Activated CD8-positive, alpha-beta memory T cell treated with anti-CD3 and anti-CD28 coated beads for 1 hour (primary cell): Measurements from ENCODE around the gene PTPRN2.
"Not testable (repeated sequence)": the region's sequence is repeated elsewhere in the genome, so short reads cannot be mapped to it uniquely, and the experiment has no call there.

ENCODE experiments used
- DNase-seq, 2 donors: peaks; one replicate each; pipeline ENCODE4 v3.0.0-alpha.2; 2020; ENCODE audit warnings: low read depth in 1 of 2; ENCODE audit errors: extremely low read depth in 1 of 2

Gene PTPRN2

DNA sequence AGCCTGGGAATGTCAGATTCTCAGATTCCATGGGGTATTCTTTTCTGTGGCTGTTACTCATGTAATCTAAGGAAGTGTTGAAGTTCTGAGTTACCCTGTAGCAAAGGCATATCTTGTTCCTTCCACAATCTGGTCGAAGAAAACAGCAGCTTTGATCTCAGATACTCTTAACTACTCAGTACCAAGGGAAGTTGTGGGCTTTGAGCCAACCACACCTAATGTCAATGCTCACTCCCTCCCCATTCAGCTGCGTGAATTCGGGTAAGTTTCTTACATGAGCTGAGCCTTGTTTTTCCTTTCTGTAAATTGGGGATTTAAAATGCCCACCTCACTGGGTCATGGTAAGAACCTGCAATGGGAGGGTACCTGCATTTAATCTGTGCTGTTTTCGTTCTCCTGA lies 52.5 kb downstream of the PTPRN2 start:
- no peak for DNase-seq

DNA sequence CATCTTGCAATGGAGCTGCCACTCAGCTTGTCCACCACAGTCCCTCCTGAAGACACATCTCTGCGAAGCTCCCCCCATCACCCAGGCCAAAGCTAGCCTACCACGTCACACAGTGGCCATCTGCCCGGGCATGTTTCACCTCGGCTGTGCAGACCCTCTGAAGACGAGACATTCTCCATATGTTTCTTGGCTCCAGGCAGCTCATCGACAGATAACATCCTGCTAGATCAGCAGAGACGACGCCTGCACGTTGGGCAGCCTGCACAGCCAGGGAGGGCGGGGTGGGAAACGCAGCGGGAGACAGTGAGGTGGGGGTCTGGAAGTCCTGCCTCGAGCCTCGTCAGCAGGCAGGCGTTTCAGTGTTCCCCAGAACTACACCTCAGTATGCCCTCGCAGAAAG lies 53.0 kb downstream of the PTPRN2 start:
- DNase-seq, result no peak

DNA sequence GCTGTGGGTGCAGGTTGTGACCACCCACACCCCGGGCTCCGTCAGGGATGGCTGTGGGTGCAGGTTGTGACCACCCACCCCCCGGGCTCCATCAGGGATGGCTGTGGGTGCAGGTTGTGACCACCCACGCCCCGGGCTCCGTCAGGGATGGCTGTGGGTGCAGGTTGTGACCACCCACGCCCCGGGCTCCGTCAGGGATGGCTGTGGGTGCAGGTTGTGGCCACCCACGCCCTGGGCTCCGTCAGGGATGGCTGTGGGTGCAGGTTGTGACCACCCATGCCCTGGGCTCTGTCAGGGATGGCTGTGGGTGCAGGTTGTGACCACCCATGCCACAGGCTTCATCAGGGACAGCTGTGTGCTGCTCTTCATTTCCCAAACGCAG lies 53.5 kb downstream of the PTPRN2 start:
- DNase-seq, result not testable (repeated sequence)

DNA sequence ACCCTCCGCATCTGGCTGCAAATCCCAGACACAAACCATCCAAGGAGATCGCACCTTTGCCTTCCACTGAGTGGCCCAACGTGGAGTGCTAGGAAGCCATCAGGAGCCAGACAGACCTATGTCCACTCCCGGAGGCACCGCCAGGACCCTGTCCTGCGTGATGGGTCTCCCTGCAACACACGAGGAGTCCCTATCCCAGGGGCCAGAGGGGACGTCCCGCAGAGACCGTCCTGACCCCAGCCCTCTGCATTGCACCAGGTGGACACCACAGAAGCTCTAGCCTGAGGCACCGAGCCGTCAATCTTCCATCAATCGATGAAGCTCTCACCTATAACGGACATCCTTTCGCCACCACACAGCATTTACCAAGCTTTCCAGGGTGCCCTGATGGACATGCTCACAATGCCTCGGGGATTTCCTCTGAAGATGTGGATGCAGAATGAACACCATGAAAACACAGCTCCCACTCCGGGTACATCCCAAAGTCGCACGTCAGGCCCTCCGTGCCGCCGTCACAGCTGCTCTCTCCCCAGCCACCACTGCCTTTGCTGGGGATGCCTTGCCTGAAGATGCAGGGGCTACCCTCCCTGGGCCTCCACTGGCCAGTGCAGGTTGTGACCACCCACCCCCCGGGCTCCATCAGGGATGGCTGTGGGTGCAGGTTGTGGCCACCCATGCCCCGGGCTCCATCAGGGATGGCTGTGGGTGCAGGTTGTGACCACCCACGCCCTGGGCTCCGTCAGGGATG lies 54.1 kb downstream of the PTPRN2 start:
- no peak for DNase-seq

DNA sequence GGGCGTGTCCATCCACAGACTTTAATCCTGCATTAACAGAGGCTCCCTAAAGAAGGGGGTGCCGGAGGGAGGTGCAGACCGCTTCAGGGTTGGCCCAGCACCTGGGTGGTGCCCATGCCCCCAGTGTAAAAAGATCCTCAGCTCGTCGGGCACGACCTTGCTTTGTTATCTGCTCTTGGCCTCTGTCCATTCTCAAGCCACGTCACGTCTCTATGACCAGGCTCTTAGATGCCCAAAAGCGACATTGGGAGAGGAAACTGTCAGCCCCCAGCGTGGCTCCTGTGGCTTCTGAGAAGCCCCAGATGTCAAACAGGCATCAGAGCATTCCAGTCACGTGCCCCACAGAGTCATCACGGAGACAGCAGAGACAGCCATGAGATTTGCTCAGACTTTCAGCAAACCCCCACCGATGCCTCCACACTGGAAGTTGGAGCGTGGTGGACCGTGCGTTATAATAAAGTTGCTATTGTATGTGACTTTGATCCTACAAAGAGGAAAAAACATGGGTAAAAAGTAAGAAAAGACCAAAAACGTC lies 55.5 kb downstream of the PTPRN2 start:
- no peak for DNase-seq

DNA sequence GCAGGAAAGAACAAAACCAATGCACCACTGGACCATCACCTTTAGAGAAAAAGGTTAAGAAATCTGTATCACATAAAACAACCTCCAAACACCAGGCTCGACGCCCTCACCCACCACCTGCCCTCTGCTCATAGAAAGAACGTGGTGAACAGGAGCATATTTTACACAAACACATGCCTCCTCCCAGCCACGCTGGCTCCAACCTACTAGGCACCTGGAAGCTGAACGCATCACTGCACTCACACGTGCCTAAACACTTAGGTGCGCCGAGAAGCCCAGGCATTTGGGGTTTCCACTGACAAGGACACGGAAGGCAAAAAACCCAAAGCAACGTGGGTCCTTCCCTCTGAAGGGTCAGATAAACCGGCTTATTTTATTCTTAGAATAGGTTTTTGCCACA lies 56.0 kb downstream of the PTPRN2 start:
- DNase-seq, result no peak

DNA sequence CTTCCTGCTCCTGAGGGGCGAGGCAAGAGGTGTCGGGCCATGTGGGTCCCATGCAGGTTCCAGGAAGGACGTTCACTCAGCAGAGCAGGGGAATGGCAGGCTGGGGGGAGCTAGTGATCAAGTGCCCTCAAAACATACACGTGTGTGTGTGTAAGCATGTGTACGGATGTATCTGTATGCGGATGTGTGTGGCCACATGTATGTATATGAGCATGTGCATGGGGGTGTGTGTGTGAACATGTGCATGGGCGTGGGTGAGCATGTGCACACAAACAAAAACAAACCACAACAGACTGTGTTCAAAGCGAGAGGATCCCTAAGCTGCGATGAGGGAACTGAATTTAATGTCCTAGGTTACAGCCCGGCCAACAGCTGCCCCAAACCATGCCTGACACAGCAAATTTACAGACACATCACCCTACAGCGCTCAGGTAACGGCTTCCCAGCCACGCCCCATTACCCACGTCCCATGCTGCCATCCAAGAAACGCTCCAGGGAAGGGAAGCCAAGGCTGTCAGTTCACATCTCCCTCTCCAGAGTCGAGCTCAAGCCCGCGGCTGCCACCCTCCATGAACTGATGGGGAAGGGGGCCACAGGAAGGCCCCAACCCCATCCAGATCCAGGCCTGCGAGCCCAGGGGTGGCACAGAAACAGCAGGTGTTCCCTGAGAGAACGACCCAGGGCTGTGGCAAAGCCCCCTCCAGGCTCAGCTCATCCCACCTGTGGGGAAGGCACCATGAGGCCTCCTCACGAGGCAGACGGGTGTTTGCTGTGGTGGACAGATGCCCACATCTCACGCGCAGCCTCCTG lies 56.6 kb downstream of the PTPRN2 start:
- no peak for DNase-seq

DNA sequence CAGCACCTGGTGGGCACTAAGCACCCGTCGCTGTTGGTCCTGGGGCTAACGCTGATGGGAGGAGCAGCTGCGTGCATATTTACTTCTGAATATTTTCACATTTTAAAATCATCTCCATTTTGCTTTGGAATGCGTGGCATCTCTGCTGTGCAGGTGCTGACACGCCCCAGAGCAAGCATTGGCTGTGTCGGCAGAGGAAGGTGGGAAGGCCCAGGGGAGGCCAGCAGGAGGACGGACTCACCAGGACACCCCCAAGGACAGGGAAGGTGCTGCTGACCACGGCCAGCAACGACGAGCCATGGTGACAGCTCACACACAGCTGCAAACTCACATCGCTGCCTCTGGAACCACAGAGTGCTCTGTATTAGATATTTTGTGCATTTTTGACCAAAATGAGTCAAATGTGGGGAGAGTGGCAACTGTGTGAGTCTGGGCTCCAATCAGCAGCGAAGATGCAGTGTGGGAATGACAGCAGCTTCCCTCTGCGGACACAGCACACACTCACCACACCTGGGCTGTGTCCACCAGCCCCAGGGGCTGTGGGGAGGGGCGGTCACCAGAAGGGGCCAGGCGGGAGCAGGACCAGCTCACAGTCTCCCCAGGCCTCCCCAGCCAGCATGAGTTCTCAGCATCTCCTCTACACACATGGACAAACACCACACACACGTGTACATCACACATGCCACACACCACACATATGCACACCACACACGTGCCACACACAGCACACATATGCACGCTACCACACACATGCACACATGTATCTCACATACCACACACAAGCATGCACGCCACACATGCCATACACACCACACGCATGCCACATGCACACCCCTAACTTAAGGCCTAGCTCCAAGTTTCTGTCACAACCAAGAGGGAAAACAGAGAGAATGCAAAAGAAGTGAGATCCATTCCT lies 58.2 kb downstream of the PTPRN2 start:
- no peak for DNase-seq

DNA sequence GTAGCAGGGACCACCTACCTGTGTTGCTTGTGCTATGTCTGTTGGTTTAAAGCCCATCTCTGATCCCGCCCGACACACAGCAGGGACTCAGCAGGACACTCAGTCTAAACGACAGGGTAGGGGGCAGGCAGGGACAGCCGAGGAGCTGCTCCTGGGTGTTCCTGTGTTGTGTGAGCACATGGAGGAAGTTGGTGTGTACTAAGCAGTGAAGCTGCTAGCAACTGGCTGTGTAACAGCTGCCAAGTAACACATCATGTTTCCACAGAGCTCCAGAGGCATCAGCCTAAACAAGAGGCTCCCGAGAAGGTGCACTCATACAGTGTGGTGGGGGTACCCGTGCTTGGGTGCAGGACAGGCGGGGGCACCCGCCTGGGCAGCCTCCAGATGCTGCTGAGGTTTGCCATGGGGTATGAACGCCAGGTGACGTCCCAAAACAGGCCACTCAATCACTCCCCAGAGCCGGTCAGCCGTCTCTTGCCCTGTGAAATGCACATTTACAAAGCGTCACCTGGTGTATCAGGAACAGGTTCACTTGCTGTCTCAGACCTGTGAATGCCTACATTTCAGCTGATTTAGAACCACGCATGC lies 59.6 kb downstream of the PTPRN2 start:
- DNase-seq, result no peak

DNA sequence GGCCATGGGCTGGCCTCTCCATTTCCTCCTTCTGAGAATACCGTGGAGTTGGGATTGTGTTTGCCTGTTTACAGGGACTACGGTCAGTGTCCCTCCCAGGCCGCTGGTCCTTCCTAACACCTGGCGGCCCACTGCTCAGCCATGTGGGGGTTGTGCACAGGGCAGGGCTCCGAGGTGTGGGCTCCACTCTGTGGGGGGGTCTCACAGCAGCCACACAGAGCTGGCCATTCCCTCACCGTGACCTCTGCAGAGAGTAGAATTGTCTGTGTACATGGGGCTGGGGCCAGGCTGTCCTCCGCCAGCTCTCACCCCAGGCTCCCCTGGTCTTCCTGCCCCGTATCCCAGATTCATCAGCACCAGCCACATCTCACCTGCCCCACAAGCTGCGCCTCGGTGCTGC lies 60.1 kb downstream of the PTPRN2 start:
- no peak for DNase-seq

DNA sequence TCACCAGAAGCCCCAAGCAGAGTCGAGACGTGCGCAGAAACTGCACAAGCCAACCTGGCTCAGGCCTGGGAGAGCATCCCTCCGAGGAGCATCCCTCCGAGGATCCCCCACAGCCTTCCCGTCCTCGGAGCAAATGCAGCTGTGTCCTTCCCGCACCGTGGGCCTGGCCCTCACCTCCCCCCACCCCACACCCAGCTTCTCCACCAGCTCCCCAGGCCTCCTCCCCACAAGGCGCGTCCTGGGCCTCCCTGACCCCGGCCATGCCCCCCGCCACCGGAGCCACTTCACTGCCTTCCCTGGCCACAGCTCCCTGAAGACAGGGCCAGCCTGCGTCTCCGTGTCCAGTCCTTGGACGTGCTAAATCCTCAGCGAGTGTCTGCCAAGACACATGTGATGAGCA lies 60.6 kb downstream of the PTPRN2 start:
- no peak for DNase-seq

DNA sequence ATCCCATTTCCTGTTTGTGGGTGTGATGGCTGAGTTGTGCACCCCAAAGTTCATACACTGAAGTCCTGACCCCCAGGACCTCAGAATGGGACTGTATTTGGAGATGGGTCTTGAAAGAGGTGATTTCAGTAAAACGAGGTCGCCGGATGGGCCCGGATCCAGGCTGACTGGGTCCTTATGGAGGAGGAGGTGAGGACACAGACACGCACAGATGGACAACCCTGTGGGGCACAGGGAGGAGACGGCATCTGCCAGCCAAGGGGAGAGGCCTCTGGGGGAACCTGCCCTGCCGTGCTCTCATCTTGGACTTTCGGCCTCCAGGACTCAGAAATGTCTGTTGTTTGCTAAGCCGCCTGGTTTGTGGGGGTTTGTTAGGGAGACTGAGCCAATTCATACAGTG lies 61.1 kb downstream of the PTPRN2 start:
- DNase-seq, result no peak

DNA sequence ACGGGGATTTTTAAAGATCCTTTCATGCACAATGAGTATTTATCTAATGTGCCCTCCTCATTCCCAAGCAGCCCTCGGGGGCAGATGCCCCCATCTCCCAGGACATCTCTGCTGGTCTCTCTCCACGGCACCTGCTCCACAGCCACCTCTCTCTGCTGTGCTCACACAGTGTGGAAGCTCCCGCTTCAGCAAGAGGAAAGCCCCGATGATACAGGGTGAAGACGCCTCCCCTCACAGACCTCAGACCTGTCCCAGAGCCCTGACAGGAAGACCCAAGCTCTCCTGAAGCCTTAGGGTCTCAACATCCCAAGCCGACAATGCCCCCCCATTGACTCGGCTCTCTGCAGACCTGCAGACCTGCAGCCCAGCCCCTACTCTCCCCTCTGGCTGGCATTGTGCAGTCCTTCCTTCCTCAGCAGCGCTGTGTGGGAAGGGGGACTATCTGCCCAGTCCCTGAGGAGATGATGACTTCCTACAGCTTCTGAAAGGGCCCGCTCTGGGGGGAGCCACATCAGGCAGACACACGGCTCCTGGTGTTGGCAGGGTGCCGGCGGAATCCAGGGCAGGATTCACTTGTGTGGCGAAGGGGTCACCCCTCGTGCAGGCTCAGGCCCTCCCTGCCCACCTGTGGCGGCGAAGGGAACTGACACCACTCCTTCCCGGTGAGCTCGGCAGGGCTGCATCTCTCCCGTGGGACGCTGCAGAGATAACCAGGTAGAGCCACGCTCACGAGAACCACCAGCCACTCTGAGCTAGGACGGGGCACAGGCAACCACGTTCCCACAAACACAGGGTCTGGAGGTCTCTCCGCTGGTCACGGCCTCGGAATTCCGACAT lies 61.8 kb downstream of the PTPRN2 start:
- no peak for DNase-seq

DNA sequence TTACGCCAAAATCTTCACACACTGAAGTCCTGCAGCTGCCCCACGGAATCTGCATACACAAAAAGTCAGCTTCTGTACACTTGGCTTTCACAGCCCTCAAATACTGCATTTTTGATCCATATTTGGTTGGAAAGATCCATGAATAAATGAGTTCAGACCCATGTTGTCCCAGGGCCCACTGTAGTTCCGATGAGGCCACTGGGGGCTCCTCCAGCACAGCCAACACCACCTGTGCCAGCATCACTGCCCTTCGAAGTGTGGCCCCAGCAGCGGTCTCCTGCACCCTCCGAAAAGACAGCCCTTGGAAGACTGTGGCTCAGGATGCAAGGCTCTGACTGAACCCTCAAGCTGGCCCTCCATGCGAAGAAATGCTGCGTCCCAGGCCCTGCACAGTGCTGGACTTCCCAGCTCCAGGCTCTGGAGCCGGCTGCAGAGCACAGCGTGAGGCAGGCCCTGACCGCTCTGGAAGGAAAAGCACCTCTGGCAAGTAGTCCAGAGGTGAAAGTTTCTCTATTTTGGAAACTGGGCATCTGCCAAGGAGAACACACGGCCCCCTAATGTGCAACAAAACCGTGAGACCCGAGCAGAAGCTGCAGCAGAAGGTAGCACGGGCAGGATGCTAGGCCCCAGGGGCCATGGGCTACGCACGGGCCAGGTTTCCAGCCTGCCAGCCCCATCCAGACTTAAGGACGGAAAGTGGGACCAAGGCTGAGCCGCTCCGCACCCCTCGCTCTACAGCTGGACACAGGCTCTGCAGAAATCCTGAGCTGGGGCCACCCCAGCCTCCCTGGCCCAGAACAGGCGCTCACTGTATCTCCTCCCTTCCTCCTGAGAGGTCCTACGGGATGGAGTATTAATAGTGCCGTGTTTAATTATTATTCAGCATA lies 62.6 kb downstream of the PTPRN2 start:
- no peak for DNase-seq

DNA sequence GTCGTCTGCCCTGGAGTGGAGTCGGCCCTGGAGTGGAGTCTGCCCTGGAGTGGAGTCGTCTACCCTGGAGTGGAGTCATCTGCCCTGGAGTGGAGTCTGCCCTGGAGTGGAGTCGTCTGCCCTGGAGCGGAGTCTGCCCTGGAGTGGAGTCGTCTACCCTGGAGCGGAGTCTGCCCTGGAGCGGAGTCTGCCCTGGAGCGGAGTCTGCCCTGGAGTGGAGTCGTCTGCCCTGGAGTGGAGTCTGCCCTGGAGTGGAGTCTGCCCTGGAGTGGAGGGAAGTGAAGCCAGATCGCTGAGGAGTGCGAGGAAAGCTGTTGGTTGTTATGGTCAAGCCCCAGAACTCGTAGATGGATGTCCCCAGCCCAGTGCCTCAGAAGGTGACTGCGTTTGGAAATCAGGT lies 63.3 kb downstream of the PTPRN2 start:
- not testable (repeated sequence) for DNase-seq

DNA sequence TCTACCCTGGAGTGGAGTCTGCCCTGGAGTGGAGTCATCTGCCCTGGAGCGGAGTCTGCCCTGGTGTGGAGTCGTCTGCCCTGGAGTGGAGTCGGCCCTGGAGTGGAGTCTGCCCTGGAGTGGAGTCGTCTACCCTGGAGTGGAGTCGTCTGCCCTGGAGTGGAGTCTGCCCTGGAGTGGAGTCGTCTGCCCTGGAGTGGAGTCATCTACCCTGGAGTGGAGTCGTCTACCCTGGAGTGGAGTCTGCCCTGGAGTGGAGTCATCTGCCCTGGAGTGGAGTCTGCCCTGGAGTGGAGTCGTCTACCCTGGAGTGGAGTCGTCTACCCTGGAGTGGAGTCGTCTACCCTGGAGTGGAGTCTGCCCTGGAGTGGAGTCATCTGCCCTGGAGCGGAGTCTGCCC lies 63.7 kb downstream of the PTPRN2 start:
- not testable (repeated sequence) for DNase-seq

DNA sequence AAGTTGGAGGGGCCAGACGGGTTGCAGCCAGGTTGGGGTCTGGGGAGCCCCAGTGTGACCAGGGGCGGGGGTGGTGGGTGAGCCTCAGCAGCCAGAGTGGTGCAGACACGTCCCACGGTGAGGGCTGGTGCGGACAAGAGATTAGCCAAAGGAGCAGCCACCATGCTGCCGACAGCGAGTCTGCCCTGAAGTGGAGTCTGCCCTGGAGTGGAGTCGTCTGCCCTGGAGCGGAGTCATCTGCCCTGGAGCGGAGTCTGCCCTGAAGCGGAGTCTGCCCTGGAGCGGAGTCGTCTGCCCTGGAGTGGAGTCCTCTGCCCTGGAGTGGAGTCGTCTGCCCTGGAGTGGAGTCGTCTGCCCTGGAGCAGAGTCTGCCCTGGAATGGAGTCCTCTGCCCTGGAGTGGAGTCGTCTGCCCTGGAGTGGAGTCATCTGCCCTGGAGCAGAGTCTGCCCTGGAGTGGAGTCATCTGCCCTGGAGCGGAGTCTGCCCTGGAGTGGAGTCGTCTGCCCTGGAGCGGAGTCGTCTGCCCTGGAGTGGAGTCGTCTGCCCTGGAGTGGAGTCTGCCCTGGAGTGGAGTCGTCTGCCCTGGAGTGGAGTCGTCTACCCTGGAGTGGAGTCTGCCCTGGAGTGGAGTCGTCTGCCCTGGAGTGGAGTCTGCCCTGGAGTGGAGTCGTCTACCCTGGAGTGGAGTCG lies 64.3 kb downstream of the PTPRN2 start:
- DNase-seq, result not testable (repeated sequence)

DNA sequence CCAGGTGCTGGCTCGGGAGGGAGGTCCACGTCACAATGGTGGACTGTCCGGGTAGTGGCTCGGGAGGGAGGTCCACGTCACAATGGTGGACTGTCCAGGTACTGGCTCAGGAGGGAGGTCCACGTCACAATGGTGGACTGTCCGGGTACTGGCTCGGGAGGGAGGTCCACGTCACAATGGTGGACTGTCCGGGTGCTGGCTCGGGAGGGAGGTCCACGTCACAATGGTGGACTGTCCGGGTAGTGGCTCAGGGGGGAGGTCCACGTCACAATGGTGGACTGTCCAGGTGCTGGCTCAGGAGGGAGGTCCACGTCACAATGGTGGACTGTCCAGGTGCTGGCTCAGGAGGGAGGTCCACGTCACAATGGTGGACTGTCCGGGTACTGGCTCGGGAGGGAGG lies 65.8 kb downstream of the PTPRN2 start:
- not testable (repeated sequence) for DNase-seq
